AG04449 (cell line): Measurements from ENCODE around the gene PFKFB2.

ENCODE experiments used
- CTCF ChIA-PET: fragments of 350-600 bp; formaldehyde crosslinking; extraction: SDS; loops from one replicate; lab custom pipeline; 2021; ENCODE audit warnings: antibody characterized with exemption; lab: Yijun Ruan, JAX
- POLR2A ChIA-PET: fragments of 400-600, 350-600 bp; formaldehyde crosslinking; extraction: SDS; loops from one replicate; lab custom pipeline; 2020; ENCODE audit warnings: antibody characterized with exemption, inconsistent platforms; lab: Yijun Ruan, JAX
- DNase-seq: peaks from one replicate; pipeline ENCODE4 v3.0.0-alpha.2; 2010; ENCODE audit warnings: low read depth, low spot score
- H3K4me3 ChIP-seq: 2 replicates; pipeline ENCODE4 v1.5.1; 2011; ENCODE audit warnings: low read depth, mild to moderate bottlenecking, control low read depth, low read length
- CTCF ChIP-seq: IDR thresholded peaks from one replicate; pipeline ENCODE4 v1.5.1; 2011; ENCODE audit warnings: mild to moderate bottlenecking, moderate library complexity, low read length, control low read depth, inconsistent platforms; ENCODE audit not compliant: insufficient read depth; ENCODE audit errors: missing control alignments

PFKFB2 gene

GRCh38 chr1:207050480-207051190, 2.4 kb upstream of the PFKFB2 start:
- no peak for DNase-seq
- CTCF ChIA-PET: interaction anchor here (0.6 to 5.8 kb wide), 18 partner anchors 8 to 355 kb away, joined by 3 to 53 read pairs (median 8); partner anchors contain the start of gene C1orf116
- no peak for TF ChIP-seq CTCF
- POLR2A ChIA-PET: no interaction called here
- H3K4me3 ChIP-seq: peak overlapping the region; percentile 84

GRCh38 chr1:207051191-207051943, 1.7 kb upstream of the PFKFB2 start, which contains the start of gene YOD1:
YOD1 (minus strand) TSS chr1:207051208; CDS start chr1:207051030, 178 bp downstream.
- no peak for DNase-seq
- TF ChIP-seq CTCF: no peak

GRCh38 chr1:207054491-207054890, 1.4 kb downstream of the PFKFB2 start:
- no peak for DNase-seq
- no peak for TF ChIP-seq CTCF
- no peak overlapping the region for H3K4me3 ChIP-seq
- CTCF ChIA-PET: interaction anchor here (1.1 to 1.9 kb wide), 4 partner anchors 14 to 350 kb away, joined by 3 to 6 read pairs (median 4); no protein-coding TSS in a partner anchor
- POLR2A ChIA-PET: no interaction called here

More at GRCh38 chr1:207051191-207051943, 1.7 kb upstream of the PFKFB2 start, which contains the start of gene YOD1:
- H3K4me3 ChIP-seq: peak within 1 kb of the TSS; percentile 84
- POLR2A ChIA-PET: no interaction called here
- CTCF ChIA-PET: interaction anchor here (5.8 kb wide), 1 partner anchor 21 kb away, joined by 53 read pairs; the partner anchor contains the start of gene C1orf116

GRCh38 chr1:207055386-207056001, 2.4 kb downstream of the PFKFB2 start:
- DNase-seq: no peak
- CTCF ChIA-PET: interaction anchor here (0.8 to 3.6 kb wide), 5 partner anchors 13 to 349 kb away, joined by 3 to 14 read pairs (median 4); no protein-coding TSS in a partner anchor
- no peak overlapping the region for H3K4me3 ChIP-seq
- TF ChIP-seq CTCF: no peak
- POLR2A ChIA-PET: no interaction called here

- no peak overlapping the region for H3K4me3 ChIP-seq
- TF ChIP-seq CTCF: no peak
- ChIA-PET CTCF (interaction anchor here (1.4 to 3.6 kb wide), 2 partner anchors 23 to 331 kb away, joined by 3 to 14 read pairs; no protein-coding TSS in a partner anchor), POLR2A (no interaction called here)
- DNase-seq: no peak
Measured at GRCh38 chr1:207056673-207057072, 3.6 kb downstream of the PFKFB2 start.
